IMR-90 (cell line): ENCODE results near the gene NARS2. TPM values are rescaled to one million over a fixed set of nuclear protein-coding genes. Genes with fewer than 3 reads are reported as not detected.

Experiments
- ATAC-seq: fragments of 200-7000 bp; cut with Tn5 transposase; 2 replicates; pipeline ENCODE4 v1.9.1; 2020; ENCODE audit warnings: low read depth, mild to moderate bottlenecking, moderate library complexity
- BruUV-seq: library from RNA; stranded (reverse); fragments of 400-500 nt; replicated peaks from 2 replicates; lab custom pipeline; 2021; lab: Mats Ljungman, UMichigan
- CTCF ChIA-PET: fragments of 300-600 bp; formaldehyde crosslinking; extraction: SDS; loops from one replicate; lab custom pipeline; 2021; ENCODE audit warnings: antibody characterized with exemption; lab: Yijun Ruan, JAX
- POLR2A ChIA-PET: fragments of 300-600 bp; sonication (Branson Sonifier 250); formaldehyde crosslinking; loops from one replicate; lab custom pipeline; 2022; ENCODE audit warnings: antibody characterized with exemption; ENCODE audit not compliant: unreplicated experiment; lab: Charles Lee
- DNase-seq: peaks from one replicate; pipeline ENCODE4 v3.0.0; 2013
- H2AFZ ChIP-seq: replicated peaks from 2 replicates; pipeline ENCODE3; 2013; ENCODE audit warnings: low read length, mild to moderate bottlenecking; ENCODE audit not compliant: poor library complexity
- H2AK5ac ChIP-seq: 2 replicates; pipeline ENCODE4 v1.6.1; 2013; ENCODE audit warnings: low read depth, low read length, inconsistent platforms
- H2AK9ac ChIP-seq: replicated peaks from 2 replicates; pipeline ENCODE3; 2013; ENCODE audit warnings: mild to moderate bottlenecking, low read depth, low read length, moderate library complexity; ENCODE audit not compliant: poor library complexity
- H2BK120ac ChIP-seq: 2 replicates; pipeline ENCODE4 v1.6.1; 2013; ENCODE audit warnings: low read depth, low read length, inconsistent platforms
- H2BK15ac ChIP-seq: 3 replicates; pipeline ENCODE4 v1.6.1; 2013; ENCODE audit warnings: low read depth, low read length, inconsistent platforms
- H2BK20ac ChIP-seq: 2 replicates; pipeline ENCODE4 v1.6.1; 2013; ENCODE audit warnings: low read depth, mild to moderate bottlenecking, inconsistent platforms, low read length, moderate library complexity
- H2BK5ac ChIP-seq: 2 replicates; pipeline ENCODE4 v1.6.1; 2013; ENCODE audit warnings: mild to moderate bottlenecking, low read depth, low read length, inconsistent platforms; ENCODE audit not compliant: poor library complexity, severe bottlenecking
- H3K14ac ChIP-seq: replicated peaks from 2 replicates; pipeline ENCODE4 v1.6.1; 2013; ENCODE audit warnings: low read depth, low read length, inconsistent platforms
- H3K18ac ChIP-seq: 2 replicates; pipeline ENCODE4 v1.6.1; 2013; ENCODE audit warnings: low read depth, low read length, control low read depth
- H3K23ac ChIP-seq: 2 replicates; pipeline ENCODE4 v1.6.1; 2013; ENCODE audit warnings: low read depth, low read length, inconsistent platforms
- H3K27ac ChIP-seq: 2 replicates; pipeline ENCODE4 v1.5.1; 2013; ENCODE audit warnings: mild to moderate bottlenecking, control low read depth, low read length; ENCODE audit not compliant: insufficient read depth
- H3K27me3 ChIP-seq: 2 replicates; pipeline ENCODE4 v1.6.1; 2013; ENCODE audit warnings: low read length; ENCODE audit not compliant: control insufficient read depth, insufficient read depth
- H3K36me3 ChIP-seq: 2 replicates; pipeline ENCODE4 v1.6.1; 2013; ENCODE audit warnings: low read length, mixed read lengths; ENCODE audit not compliant: control insufficient read depth, insufficient read depth
- H3K4ac ChIP-seq: 2 replicates; pipeline ENCODE4 v1.6.1; 2013; ENCODE audit warnings: low read depth, low read length, inconsistent platforms
- H3K4me1 ChIP-seq: 2 replicates; pipeline ENCODE4 v1.6.1; 2013; ENCODE audit warnings: low read length, mixed read lengths; ENCODE audit not compliant: control insufficient read depth, insufficient read depth
- H3K4me2 ChIP-seq: 2 replicates; pipeline ENCODE4 v1.6.1; 2013; ENCODE audit warnings: low read depth, mild to moderate bottlenecking, control low read depth, low read length, moderate library complexity
- H3K4me3 ChIP-seq: 2 replicates; pipeline ENCODE4 v1.5.1; 2013; ENCODE audit warnings: low read depth, mild to moderate bottlenecking, control low read depth, low read length, moderate library complexity; ENCODE audit not compliant: insufficient read depth
- H3K56ac ChIP-seq: 2 replicates; pipeline ENCODE4 v1.6.1; 2013; ENCODE audit warnings: low read length, inconsistent platforms; ENCODE audit not compliant: insufficient read depth; ENCODE audit errors: extremely low read depth
- H3K79me1 ChIP-seq, 2 experiments: 2 replicates each; pipeline ENCODE4 v1.6.1; 2013; ENCODE audit warnings: low read length in 2 of 2, inconsistent platforms in 1 of 2, low read depth in 1 of 2
- H3K9ac ChIP-seq: 2 replicates; pipeline ENCODE4 v1.6.1; 2013; ENCODE audit warnings: low read depth, low read length, control low read depth
- H3K9me1 ChIP-seq: 2 replicates; pipeline ENCODE4 v1.6.1; 2013; ENCODE audit warnings: low read length, inconsistent platforms; ENCODE audit not compliant: insufficient read depth
- H3K9me3 ChIP-seq: 2 replicates; pipeline ENCODE4 v1.6.1; 2013; ENCODE audit warnings: low read length; ENCODE audit not compliant: control insufficient read depth, insufficient read depth
- H4K20me1 ChIP-seq: 2 replicates; pipeline ENCODE4 v1.6.1; 2013; ENCODE audit warnings: low read length, inconsistent platforms; ENCODE audit not compliant: insufficient read depth
- H4K5ac ChIP-seq: 2 replicates; pipeline ENCODE4 v1.6.1; 2013; ENCODE audit warnings: mild to moderate bottlenecking, low read depth, low read length, control low read depth
- H4K8ac ChIP-seq, 2 experiments: 2 replicates each; pipeline ENCODE4 v1.6.1; 2013; ENCODE audit warnings: low read depth in 2 of 2, low read length in 2 of 2, control low read depth in 1 of 2, inconsistent platforms in 1 of 2
- H4K91ac ChIP-seq: 2 replicates; pipeline ENCODE4 v1.6.1; 2013; ENCODE audit warnings: low read depth, low read length, inconsistent platforms; ENCODE audit not compliant: insufficient read depth
- CHD1 ChIP-seq: IDR thresholded peaks from 2 replicates; pipeline ENCODE4 v1.6.1; 2012; ENCODE audit warnings: low read depth, low read length, improper control_type of control experiment
- MAZ ChIP-seq: IDR thresholded peaks from 2 replicates; pipeline ENCODE4 v1.6.1; 2012; ENCODE audit warnings: low read depth, mild to moderate bottlenecking, low read length, improper control_type of control experiment, moderate library complexity, borderline replicate concordance
- RAD21 ChIP-seq: IDR thresholded peaks from 2 replicates; pipeline ENCODE4 v1.6.1; 2012; ENCODE audit warnings: low read length, improper control_type of control experiment
- SMC3 ChIP-seq: fragments of 150-350 bp; IDR thresholded peaks from 2 replicates; pipeline ENCODE4 v1.6.1; 2016; ENCODE audit warnings: low read depth, mild to moderate bottlenecking, antibody characterized with exemption, low read length, moderate library complexity
- WGBS, 2 experiments: methylation state at CpG; one replicate each; pipeline versions ENCODE4 v1.1.5 to v1.1.7; 2013; ENCODE audit warnings: missing lambda C conversion rate in 2 of 2; ENCODE audit not compliant: insufficient read length in 1 of 2; ENCODE audit errors: extremely low coverage in 2 of 2; 5-methylcytosine and 5-hydroxymethylcytosine counted together
- dilution Hi-C: fragments of 300-500 bp; cut with HindIII; formaldehyde crosslinking; loops from one replicate; pipeline ENCODE4 v1.14.3; 2018; ENCODE audit warnings: low sequenced_read_pairs; ENCODE audit not compliant: unreplicated experiment
- in situ Hi-C: fragments of 300-500 bp; cut with MboI; formaldehyde crosslinking; loops from 3 replicates; pipeline ENCODE4 v1.14.3; 2019; ENCODE audit warnings: low sequenced_read_pairs, inconsistent platforms, mixed read lengths
- intact Hi-C: fragments of 100-400 bp; cut with micrococcal nuclease; formaldehyde crosslinking; loops from 2 replicates; pipeline ENCODE4 v1.10.0; 2022
- polyA plus RNA-seq, 3 experiments: library from polyadenylated mRNA; depleted of rRNA; stranded (reverse); fragments of >200 nt; gene quantifications; 2 replicates each; pipeline ENCODE4 v1.2.3, GENCODE V29; 2012; ENCODE audit warnings: low replicate concordance in 1 of 3
- total RNA-seq: library from RNA; depleted of rRNA; stranded (reverse); fragments of >200 nt; gene quantifications from 2 replicates; pipeline ENCODE4 v1.2.3, GENCODE V29; 2012
- TF ChIP-seq, protein P1 (sequence below): conservative IDR thresholded peaks from 2 replicates; pipeline ENCODE4 v1.5.1; 2012; ENCODE audit warnings: mild to moderate bottlenecking, low read depth, low read length, improper control_type of control experiment

NARS2 gene
- total and polyA plus RNA-seq, 2 of the 4 experiments (the other 2 are of a cell fraction), result 8.0 to 15.8 TPM

GRCh38 chr11:78420255-78420764 is 154.4 kb downstream of the NARS2 start:
- peak overlapping the region; percentile 42; the same call in 1 of the 2 replicates for H3K9ac ChIP-seq

More at GRCh38 chr11:78420255-78420764, 154.4 kb downstream of the NARS2 start:
- dilution Hi-C loops, result no loop called here
- in situ Hi-C loops, result no loop called here
- H4K91ac ChIP-seq, result peak overlapping the region; percentile 78
- peak overlapping the region; percentile 69; the same call in 1 of the 2 replicates for H2BK20ac ChIP-seq
- peak overlapping the region; percentile 87 for H4K5ac ChIP-seq
- 14% methylated on average over 1 of the region's 9 CpGs; no CpG with 5 or more reads in 1 of the 2 experiments for WGBS, 2 experiments
- H3K4me3 ChIP-seq, result no peak overlapping the region
- H3K27me3 ChIP-seq, result no peaks in the 10 kb centered on the region
- H2BK5ac ChIP-seq, result peak overlapping the region; percentile 66
- H3K56ac ChIP-seq, result no peak overlapping the region
- peak overlapping the region; percentile 23 to 33; a peak in 1 of 4 replicates for H4K8ac ChIP-seq
- H3K18ac ChIP-seq, result peak overlapping the region; percentile 87
- H3K14ac ChIP-seq, result peak overlapping the region; percentile 50; the same call in 1 of the 2 replicates
- peak overlapping the region; percentile 92 for H2AK5ac ChIP-seq
- H3K79me1 ChIP-seq, result peaks cover 0 to 19% of the 10 kb centered on the region in 2 experiments; a peak in 2 of 4 replicates
- peak overlapping the region; percentile 53; the same call in 1 of the 2 replicates for H3K4ac ChIP-seq
- peak overlapping the region; percentile 53 for H3K4me2 ChIP-seq
- H4K20me1 ChIP-seq, result peaks cover 5% of the 10 kb centered on the region
- ChIA-PET POLR2A (no interaction called here), CTCF (interaction anchor here (1.0 to 2.0 kb wide), 3 partner anchors 10 to 192 kb away, joined by 3 to 16 read pairs (median 4); no protein-coding TSS in a partner anchor)
- peak overlapping the region; percentile 86 for H2AFZ ChIP-seq
- intact Hi-C loops, result no loop called here
- H3K36me3 ChIP-seq, result no peaks in the 10 kb centered on the region
- no peak overlapping the region for H2BK15ac ChIP-seq
- H3K23ac ChIP-seq, result peak overlapping the region; percentile 59; the same call in 1 of the 2 replicates
- H3K4me1 ChIP-seq, result peaks cover 24% of the 10 kb centered on the region
- H3K27ac ChIP-seq, result peak overlapping the region; percentile 73; the same call in 1 of the 2 replicates
- no peak overlapping the region for H2AK9ac ChIP-seq
- BruUV-seq, result no TSS peak
- no peaks in the 10 kb centered on the region for H3K9me3 ChIP-seq
- peak; percentile 18; the same call in 1 of the 2 replicates for TF ChIP-seq MAZ
- peak; percentile 33; the same call in 1 of the 2 replicates for TF ChIP-seq SMC3
- TF ChIP-seq, protein P1, sequence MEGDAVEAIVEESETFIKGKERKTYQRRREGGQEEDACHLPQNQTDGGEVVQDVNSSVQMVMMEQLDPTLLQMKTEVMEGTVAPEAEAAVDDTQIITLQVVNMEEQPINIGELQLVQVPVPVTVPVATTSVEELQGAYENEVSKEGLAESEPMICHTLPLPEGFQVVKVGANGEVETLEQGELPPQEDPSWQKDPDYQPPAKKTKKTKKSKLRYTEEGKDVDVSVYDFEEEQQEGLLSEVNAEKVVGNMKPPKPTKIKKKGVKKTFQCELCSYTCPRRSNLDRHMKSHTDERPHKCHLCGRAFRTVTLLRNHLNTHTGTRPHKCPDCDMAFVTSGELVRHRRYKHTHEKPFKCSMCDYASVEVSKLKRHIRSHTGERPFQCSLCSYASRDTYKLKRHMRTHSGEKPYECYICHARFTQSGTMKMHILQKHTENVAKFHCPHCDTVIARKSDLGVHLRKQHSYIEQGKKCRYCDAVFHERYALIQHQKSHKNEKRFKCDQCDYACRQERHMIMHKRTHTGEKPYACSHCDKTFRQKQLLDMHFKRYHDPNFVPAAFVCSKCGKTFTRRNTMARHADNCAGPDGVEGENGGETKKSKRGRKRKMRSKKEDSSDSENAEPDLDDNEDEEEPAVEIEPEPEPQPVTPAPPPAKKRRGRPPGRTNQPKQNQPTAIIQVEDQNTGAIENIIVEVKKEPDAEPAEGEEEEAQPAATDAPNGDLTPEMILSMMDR, result peak; percentile 79
- no peak for TF ChIP-seq CHD1
- peak; percentile 42 for TF ChIP-seq RAD21
- peak overlapping the region; percentile 68; the same call in 1 of the 2 replicates for H2BK120ac ChIP-seq
- no peak for ATAC-seq
- DNase-seq, result peak; percentile 88
- H3K9me1 ChIP-seq, result peaks cover 11% of the 10 kb centered on the region
